PC-3 (cell line): ENCODE measurements around the gene ERAP2. TPM values are rescaled to one million over a fixed set of nuclear protein-coding genes. Genes with fewer than 3 reads are reported as not detected.

Experiments used
- ATAC-seq: fragments of 200-7000 bp; cut with Tn5 transposase; 2 replicates; pipeline ENCODE4 v1.9.1; 2020; ENCODE audit warnings: mild to moderate bottlenecking, moderate library complexity
- BruUV-seq: library from RNA; stranded (reverse); fragments of 400-500 nt; replicated peaks from 2 replicates; lab custom pipeline; 2021; lab: Mats Ljungman, UMichigan
- CTCF ChIA-PET: fragments of 300-600 bp; sonication (Branson Sonifier 250); formaldehyde crosslinking; loops from one replicate; lab custom pipeline; 2022; ENCODE audit warnings: antibody characterized with exemption; lab: Charles Lee
- POLR2A ChIA-PET: fragments of 300-600 bp; sonication (Branson Sonifier 250); formaldehyde crosslinking; loops from one replicate; lab custom pipeline; 2022; ENCODE audit warnings: antibody characterized with exemption; ENCODE audit not compliant: unreplicated experiment; lab: Charles Lee
- DNase-seq: peaks from one replicate; pipeline ENCODE4 v3.0.0-alpha.2; 2015
- H2AFZ ChIP-seq: fragments of 300-600 bp; sonication (generic); 2 replicates; pipeline ENCODE4 v1.6.0; 2016; ENCODE audit warnings: antibody characterized with exemption, low read length
- H3F3A ChIP-seq: fragments of 300-600 bp; sonication (generic); one replicate; pipeline ENCODE4 v1.6.0; 2017; ENCODE audit warnings: antibody characterized with exemption, low read length, control low read depth, mild to moderate bottlenecking; ENCODE audit not compliant: unreplicated experiment
- H3K27ac ChIP-seq: fragments of 300-600 bp; sonication (generic); 2 replicates; pipeline ENCODE4 v1.5.1; 2016; ENCODE audit warnings: mild to moderate bottlenecking, low read length
- H3K27me3 ChIP-seq: fragments of 300-600 bp; sonication (generic); 2 replicates; pipeline ENCODE4 v1.6.1; 2016; ENCODE audit warnings: low read length, mixed read lengths
- H3K36me3 ChIP-seq: fragments of 300-600 bp; sonication (generic); 2 replicates; pipeline ENCODE4 v1.6.1; 2016; ENCODE audit warnings: low read depth, mixed run types, low read length, mixed read lengths
- H3K4me1 ChIP-seq: fragments of 300-600 bp; sonication (generic); 2 replicates; pipeline ENCODE4 v1.5.1; 2016; ENCODE audit warnings: low read length; ENCODE audit not compliant: insufficient read depth
- H3K4me2 ChIP-seq: fragments of 300-600 bp; sonication (generic); 2 replicates; pipeline ENCODE4 v1.6.0; 2016; ENCODE audit warnings: low read length
- H3K4me3 ChIP-seq: fragments of 300-600 bp; sonication (generic); 2 replicates; pipeline ENCODE4 v1.5.1; 2016; ENCODE audit warnings: mild to moderate bottlenecking, low read length, mixed read lengths
- H3K79me2 ChIP-seq: fragments of 300-600 bp; sonication (generic); 2 replicates; pipeline ENCODE4 v1.6.1; 2017; ENCODE audit warnings: low read length, mixed read lengths
- H3K9ac ChIP-seq: fragments of 300-600 bp; sonication (generic); 2 replicates; pipeline ENCODE4 v1.6.0; 2016; ENCODE audit warnings: mild to moderate bottlenecking, low read length
- H3K9me2 ChIP-seq: fragments of 300-600 bp; sonication (generic); replicated peaks from 2 replicates; pipeline ENCODE4 v1.6.1; 2016; ENCODE audit warnings: mixed run types, low read length, mixed read lengths
- H3K9me3 ChIP-seq: fragments of 300-600 bp; sonication (generic); 2 replicates; pipeline ENCODE4 v1.6.1; 2016; ENCODE audit warnings: low read length, mixed read lengths
- H4K20me1 ChIP-seq: fragments of 300-600 bp; sonication (generic); 2 replicates; pipeline ENCODE4 v1.6.1; 2016; ENCODE audit warnings: low read length, mixed read lengths
- EZH2 ChIP-seq: fragments of 300-600 bp; sonication (generic); IDR thresholded peaks from one replicate; pipeline ENCODE4 v1.6.1; 2017; ENCODE audit warnings: antibody characterized with exemption, mild to moderate bottlenecking, low read length; ENCODE audit not compliant: unreplicated experiment
- EZH2phosphoT487 ChIP-seq: fragments of 300-600 bp; sonication (generic); IDR thresholded peaks from 2 replicates; pipeline ENCODE4 v1.6.1; 2018; ENCODE audit warnings: mild to moderate bottlenecking, antibody characterized with exemption, low read length, borderline replicate concordance
- intact Hi-C: fragments of 100-400 bp; cut with micrococcal nuclease; formaldehyde crosslinking; loops from 2 replicates; pipeline ENCODE4 v1.9.0; 2023
- total RNA-seq: library from RNA; depleted of rRNA; stranded (reverse); fragments of >200 nt; gene quantifications from 2 replicates; pipeline ENCODE4 v1.2.3, GENCODE V29; 2014
- TF ChIP-seq, protein P1 (sequence below): fragments of 300-600 bp; sonication (generic); conservative IDR thresholded peaks from 2 replicates; pipeline ENCODE4 v1.5.1; 2017; ENCODE audit warnings: antibody characterized with exemption, low read depth, mild to moderate bottlenecking, low read length

ERAP2 gene
- total RNA-seq, 1 experiment from 2014 or later, result 9.6 TPM

GRCh38 chr5:96935559-96936430 is 59.5 kb downstream of the ERAP2 start, which contains the start of gene LNPEP:
TSS of gene LNPEP (plus strand) at chr5:96936080. CDS start at chr5:96936156, 76 bp downstream.
- BruUV-seq, result TSS peak; percentile 48
- CTCF ChIA-PET, result interaction anchor here (0.6 to 1.9 kb wide), 2 partner anchors 67 to 183 kb away, joined by 7 to 18 read pairs; no protein-coding TSS in a partner anchor
- POLR2A ChIA-PET, result interaction anchor here (0.6 to 1.0 kb wide), 2 partner anchors 128 to 1854 kb away, joined by 3 to 5 read pairs; partner anchors contain the start of gene ERAP1
- TF ChIP-seq EZH2phosphoT487 (no peak), EZH2 (no peak)
- TF ChIP-seq, protein P1, sequence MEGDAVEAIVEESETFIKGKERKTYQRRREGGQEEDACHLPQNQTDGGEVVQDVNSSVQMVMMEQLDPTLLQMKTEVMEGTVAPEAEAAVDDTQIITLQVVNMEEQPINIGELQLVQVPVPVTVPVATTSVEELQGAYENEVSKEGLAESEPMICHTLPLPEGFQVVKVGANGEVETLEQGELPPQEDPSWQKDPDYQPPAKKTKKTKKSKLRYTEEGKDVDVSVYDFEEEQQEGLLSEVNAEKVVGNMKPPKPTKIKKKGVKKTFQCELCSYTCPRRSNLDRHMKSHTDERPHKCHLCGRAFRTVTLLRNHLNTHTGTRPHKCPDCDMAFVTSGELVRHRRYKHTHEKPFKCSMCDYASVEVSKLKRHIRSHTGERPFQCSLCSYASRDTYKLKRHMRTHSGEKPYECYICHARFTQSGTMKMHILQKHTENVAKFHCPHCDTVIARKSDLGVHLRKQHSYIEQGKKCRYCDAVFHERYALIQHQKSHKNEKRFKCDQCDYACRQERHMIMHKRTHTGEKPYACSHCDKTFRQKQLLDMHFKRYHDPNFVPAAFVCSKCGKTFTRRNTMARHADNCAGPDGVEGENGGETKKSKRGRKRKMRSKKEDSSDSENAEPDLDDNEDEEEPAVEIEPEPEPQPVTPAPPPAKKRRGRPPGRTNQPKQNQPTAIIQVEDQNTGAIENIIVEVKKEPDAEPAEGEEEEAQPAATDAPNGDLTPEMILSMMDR, result no peak
- H3K9ac ChIP-seq, result peak within 1 kb of the TSS; percentile 84
- ATAC-seq (peak; percentile 79), DNase-seq (peak; percentile 97)
- H3K9me2 ChIP-seq, result no peaks in the 10 kb centered on the region
- peak within 1 kb of the TSS; percentile 86 for H3K4me2 ChIP-seq
- no peaks in the 10 kb centered on the region for H3K27me3 ChIP-seq
- no peaks in the 10 kb centered on the region for H3F3A ChIP-seq
- peak within 1 kb of the TSS; percentile 76 for H3K4me3 ChIP-seq
- intact Hi-C loops, result loop anchor here (1.0 to 5.0 kb wide), 7 partner anchors 11 to 227 kb away; partner anchors contain the start of gene LIX1
- H2AFZ ChIP-seq, result peak within 1 kb of the TSS; percentile 93
- no peaks in the 10 kb centered on the region for H4K20me1 ChIP-seq
- no peaks in the 10 kb centered on the region for H3K9me3 ChIP-seq
- peaks cover 43% of the 10 kb centered on the region for H3K79me2 ChIP-seq
- no peaks in the 10 kb centered on the region for H3K36me3 ChIP-seq
- peak within 1 kb of the TSS; percentile 86 for H3K27ac ChIP-seq
- H3K4me1 ChIP-seq, result peaks cover 35% of the 10 kb centered on the region

DNA sequence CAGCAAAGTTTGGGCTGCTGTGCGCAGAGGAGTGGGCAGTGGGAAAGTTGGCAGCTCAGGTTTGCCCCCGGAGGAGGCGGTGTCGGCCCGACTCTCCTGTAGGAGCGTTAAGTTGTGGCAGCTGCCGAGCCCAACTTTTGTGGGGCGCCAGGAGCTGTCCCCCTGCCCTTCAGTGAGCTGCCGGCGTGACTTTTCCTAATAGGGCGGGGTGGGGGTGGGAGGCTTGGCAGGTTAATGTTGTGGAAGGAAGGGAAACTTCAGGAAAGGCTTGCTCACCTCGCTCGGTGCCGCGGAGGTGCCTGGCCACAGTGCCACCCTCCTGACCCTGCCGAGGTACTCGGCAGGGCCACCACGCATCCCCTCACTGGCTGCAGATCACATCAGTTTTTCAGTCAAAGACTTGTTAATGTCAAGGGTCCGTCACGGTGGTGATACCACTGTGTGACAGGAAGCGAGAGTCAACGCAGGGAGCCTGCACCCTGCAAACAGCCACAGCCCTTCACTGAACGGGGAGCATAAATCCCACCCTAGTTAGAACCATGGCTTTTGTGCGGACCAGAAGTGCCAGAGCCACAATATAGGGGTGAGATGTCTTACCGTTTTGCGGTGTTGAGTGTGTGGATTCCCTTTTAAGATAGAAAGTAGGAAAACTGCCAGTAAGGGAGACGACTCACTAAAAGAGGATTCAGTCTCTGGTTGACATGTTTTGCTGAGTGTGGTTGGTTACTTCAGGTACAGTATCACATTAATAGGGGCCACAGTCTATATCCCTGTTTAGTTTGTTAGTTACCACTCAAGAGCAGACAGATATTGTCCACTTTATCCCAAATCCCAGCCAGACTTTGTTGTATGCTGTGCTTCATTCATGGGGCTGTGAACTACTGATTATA is 60.4 kb downstream of the ERAP2 start:
- no peaks in the 10 kb centered on the region for H3K36me3 ChIP-seq

More for the DNA sequence above, 60.4 kb downstream of the ERAP2 start:
- Histone ChIP-seq H3K4me1 (peaks cover 35% of the 10 kb centered on the region), H3K9me3 (no peaks in the 10 kb centered on the region), H3K27ac (peak overlapping the region; percentile 39; the same call in 1 of the 2 replicates), H3K27me3 (no peaks in the 10 kb centered on the region), H4K20me1 (no peaks in the 10 kb centered on the region), H3K9ac (peak overlapping the region; percentile 84), H3K4me3 (peak overlapping the region; percentile 76), H3K9me2 (no peaks in the 10 kb centered on the region), H3K4me2 (peak overlapping the region; percentile 86), H3F3A (no peaks in the 10 kb centered on the region), H3K79me2 (peaks cover 47% of the 10 kb centered on the region), H2AFZ (peak overlapping the region; percentile 86)
- DNase-seq, result peak; percentile 25
- ATAC-seq, result peak; percentile 0; the same call in 1 of the 2 replicates
- BruUV-seq, result TSS peak; percentile 28
- TF ChIP-seq EZH2 (no peak), EZH2phosphoT487 (no peak)
- TF ChIP-seq, protein P1, result no peak
- ChIA-PET POLR2A (interaction anchor here (1.0 kb wide), 1 partner anchor 129 kb away, joined by 5 read pairs; the partner anchor contains the start of gene ERAP1), CTCF (interaction anchor here (0.6 to 1.9 kb wide), 2 partner anchors 68 to 184 kb away, joined by 7 to 18 read pairs; no protein-coding TSS in a partner anchor)
- intact Hi-C loops, result loop anchor here (5.0 kb wide), 3 partner anchors 46 to 226 kb away; no protein-coding TSS in a partner anchor
